ENCODE measurements around the gene CCDC92B.

GRCh38 chr17:2712300-2713043 lies 37.0 kb downstream of the CCDC92B start:
- no peak for TF ChIP-seq EZH2 (IDR thresholded peaks at IDR 0.05; ENCODE audit: insufficient read depth, poor library complexity, severe bottlenecking)
- TF ChIP-seq EZH2phosphoT487 (IDR thresholded peaks at IDR 0.05; ENCODE audit: insufficient read depth, low read depth), result no peak
